MM.1S (cell line): ENCODE results near the gene NEDD4.

ENCODE experiments used
- CTCF ChIP-seq: fragments of 300-600 bp; sonication (generic); IDR thresholded peaks from 2 replicates; pipeline ENCODE4 v1.5.1; 2016; ENCODE audit warnings: antibody characterized with exemption, low read length, mixed read lengths
- EZH2 ChIP-seq: fragments of 300-600 bp; sonication (generic); optimal IDR thresholded peaks from 2 replicates; pipeline ENCODE3; 2017; ENCODE audit warnings: low read depth, mild to moderate bottlenecking, antibody characterized with exemption, low read length, mixed read lengths
- EZH2phosphoT487 ChIP-seq: fragments of 300-600 bp; sonication (generic); IDR thresholded peaks from 2 replicates; pipeline ENCODE4 v1.6.1; 2018; ENCODE audit warnings: antibody characterized with exemption, low read length

- no peak for TF ChIP-seq CTCF
- no peak for TF ChIP-seq EZH2
- no peak for TF ChIP-seq EZH2phosphoT487
Measured at GRCh38 chr15:55998478-55998877, 5.1 kb upstream of the NEDD4 start.
